OCI-LY1 (cell line): Measurements from ENCODE around the gene CCDC70.
A peak's percentile ranks its signal among the peaks of the same experiment; 100 is the strongest.

Source experiments
- H2AFZ ChIP-seq: fragments of 200-600 bp; sonication (generic), shearing (Covaris generic); 2 replicates; pipeline ENCODE4 v1.6.0; 2014; ENCODE audit warnings: antibody characterized with exemption, mild to moderate bottlenecking, low read length
- H3F3A ChIP-seq: fragments of 200-600 bp; sonication (generic), shearing (Covaris generic); 2 replicates; pipeline ENCODE4 v1.6.0; 2014; ENCODE audit warnings: mild to moderate bottlenecking, antibody characterized with exemption, low read length, moderate library complexity; ENCODE audit not compliant: insufficient read depth
- H3K27ac ChIP-seq: fragments of 200-600 bp; sonication (generic); 2 replicates; pipeline ENCODE4 v1.5.1; 2014; ENCODE audit warnings: low read length, mixed run types, mild to moderate bottlenecking, low read depth; ENCODE audit not compliant: poor library complexity, severe bottlenecking
- H3K27me3 ChIP-seq: fragments of 200-600 bp; sonication (generic); 2 replicates; pipeline ENCODE4 v1.6.0; 2014; ENCODE audit warnings: antibody characterized with exemption, mild to moderate bottlenecking, low read length, moderate library complexity; ENCODE audit not compliant: insufficient read depth
- H3K36me3 ChIP-seq: fragments of 200-600 bp; sonication (generic); 2 replicates; pipeline ENCODE4 v1.6.1; 2014; ENCODE audit warnings: mild to moderate bottlenecking, antibody characterized with exemption, low read length, moderate library complexity, mixed read lengths; ENCODE audit not compliant: insufficient read depth
- H3K4me1 ChIP-seq: fragments of 200-600 bp; sonication (generic); 2 replicates; pipeline ENCODE4 v1.5.1; 2014; ENCODE audit warnings: mild to moderate bottlenecking, low read length, moderate library complexity; ENCODE audit not compliant: insufficient read depth, severe bottlenecking
- H3K4me2 ChIP-seq: fragments of 200-600 bp; sonication (generic), shearing (Covaris generic); 2 replicates; pipeline ENCODE4 v1.6.1; 2014; ENCODE audit warnings: low read length
- H3K4me3 ChIP-seq: fragments of 200-600 bp; sonication (generic); 2 replicates; pipeline ENCODE4 v1.5.1; 2014; ENCODE audit warnings: low read length, low read depth, mild to moderate bottlenecking, mixed read lengths; ENCODE audit not compliant: poor library complexity, severe bottlenecking
- H3K79me2 ChIP-seq: fragments of 200-600 bp; shearing (Covaris generic); 2 replicates; pipeline ENCODE4 v1.6.1; 2016; ENCODE audit warnings: mixed run types, low read length, mixed read lengths; ENCODE audit not compliant: insufficient read depth
- H3K9ac ChIP-seq: fragments of 200-600 bp; sonication (generic), shearing (Covaris generic); 2 replicates; pipeline ENCODE4 v1.6.1; 2014; ENCODE audit warnings: mild to moderate bottlenecking, low read length, mixed read lengths
- H3K9me2 ChIP-seq: fragments of 200-600 bp; sonication (generic), shearing (Covaris generic); 2 replicates; pipeline ENCODE4 v1.6.1; 2014; ENCODE audit warnings: low read depth, mild to moderate bottlenecking, low read length, mixed read lengths
- H3K9me3 ChIP-seq: fragments of 200-600 bp; shearing (Covaris generic); 2 replicates; pipeline ENCODE4 v1.6.1; 2014; ENCODE audit warnings: low read length, mixed read lengths
- H4K20me1 ChIP-seq: fragments of 200-600 bp; sonication (generic), shearing (Covaris generic); 2 replicates; pipeline ENCODE4 v1.6.0; 2016; ENCODE audit warnings: mild to moderate bottlenecking, low read length; ENCODE audit not compliant: insufficient read depth
- EZH2 ChIP-seq: fragments of 200-600 bp; sonication (generic), shearing (Covaris generic); IDR thresholded peaks from 2 replicates; pipeline ENCODE4 v1.8.0; 2017; ENCODE audit warnings: borderline replicate concordance, mixed run types, mild to moderate bottlenecking, antibody characterized with exemption, low read length, moderate library complexity, mixed read lengths
- TF ChIP-seq, protein P1 (sequence below): fragments of 200-600 bp; sonication (generic), shearing (Covaris generic); IDR thresholded peaks from 2 replicates; pipeline ENCODE4 v1.5.1; 2017; ENCODE audit warnings: mild to moderate bottlenecking, antibody characterized with exemption, low read length, moderate library complexity, mixed read lengths

Gene CCDC70

DNA sequence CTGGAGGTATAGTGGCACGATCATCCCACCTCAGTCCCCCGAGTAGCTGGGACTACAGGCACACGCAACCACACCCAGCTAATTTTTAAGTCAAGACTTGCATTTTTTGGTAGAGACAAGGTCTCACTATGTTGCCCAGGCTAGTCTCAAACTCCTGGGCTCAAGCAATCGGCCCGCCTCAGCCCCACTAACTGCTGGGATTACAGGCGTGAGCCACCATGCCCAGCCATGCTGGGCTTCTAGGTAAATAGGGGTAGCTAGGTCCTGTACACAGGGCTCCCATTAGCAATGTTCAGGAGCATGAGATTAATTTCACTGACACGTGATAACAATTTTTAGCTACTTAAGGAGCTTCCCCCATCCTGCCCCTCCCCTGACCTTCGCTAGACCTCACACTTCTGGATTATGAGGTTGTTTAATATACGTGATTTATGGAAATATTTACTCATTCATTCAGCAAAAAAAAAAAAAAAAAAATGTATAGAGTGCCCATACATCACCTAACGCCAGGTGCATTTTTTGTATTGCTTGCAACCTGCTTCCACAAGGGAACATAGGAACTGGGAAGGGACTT is 36.0 kb upstream of the CCDC70 start:
- Histone ChIP-seq H4K20me1 (no peaks in the 10 kb centered on the region), H3K27me3 (no peaks in the 10 kb centered on the region), H3K4me2 (peak overlapping the region; percentile 56), H3K79me2 (no peaks in the 10 kb centered on the region), H3K9me2 (no peaks in the 10 kb centered on the region), H3K4me1 (peaks cover 100% of the 10 kb centered on the region), H3K27ac (peak overlapping the region; percentile 97), H3F3A (no peaks in the 10 kb centered on the region), H3K36me3 (no peaks in the 10 kb centered on the region), H3K4me3 (peak overlapping the region; percentile 0), H2AFZ (no peak overlapping the region), H3K9me3 (no peaks in the 10 kb centered on the region), H3K9ac (peak overlapping the region; percentile 42; the same call in 1 of the 2 replicates)
- TF ChIP-seq, protein P1, sequence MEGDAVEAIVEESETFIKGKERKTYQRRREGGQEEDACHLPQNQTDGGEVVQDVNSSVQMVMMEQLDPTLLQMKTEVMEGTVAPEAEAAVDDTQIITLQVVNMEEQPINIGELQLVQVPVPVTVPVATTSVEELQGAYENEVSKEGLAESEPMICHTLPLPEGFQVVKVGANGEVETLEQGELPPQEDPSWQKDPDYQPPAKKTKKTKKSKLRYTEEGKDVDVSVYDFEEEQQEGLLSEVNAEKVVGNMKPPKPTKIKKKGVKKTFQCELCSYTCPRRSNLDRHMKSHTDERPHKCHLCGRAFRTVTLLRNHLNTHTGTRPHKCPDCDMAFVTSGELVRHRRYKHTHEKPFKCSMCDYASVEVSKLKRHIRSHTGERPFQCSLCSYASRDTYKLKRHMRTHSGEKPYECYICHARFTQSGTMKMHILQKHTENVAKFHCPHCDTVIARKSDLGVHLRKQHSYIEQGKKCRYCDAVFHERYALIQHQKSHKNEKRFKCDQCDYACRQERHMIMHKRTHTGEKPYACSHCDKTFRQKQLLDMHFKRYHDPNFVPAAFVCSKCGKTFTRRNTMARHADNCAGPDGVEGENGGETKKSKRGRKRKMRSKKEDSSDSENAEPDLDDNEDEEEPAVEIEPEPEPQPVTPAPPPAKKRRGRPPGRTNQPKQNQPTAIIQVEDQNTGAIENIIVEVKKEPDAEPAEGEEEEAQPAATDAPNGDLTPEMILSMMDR: no peak
- TF ChIP-seq EZH2: no peak

DNA sequence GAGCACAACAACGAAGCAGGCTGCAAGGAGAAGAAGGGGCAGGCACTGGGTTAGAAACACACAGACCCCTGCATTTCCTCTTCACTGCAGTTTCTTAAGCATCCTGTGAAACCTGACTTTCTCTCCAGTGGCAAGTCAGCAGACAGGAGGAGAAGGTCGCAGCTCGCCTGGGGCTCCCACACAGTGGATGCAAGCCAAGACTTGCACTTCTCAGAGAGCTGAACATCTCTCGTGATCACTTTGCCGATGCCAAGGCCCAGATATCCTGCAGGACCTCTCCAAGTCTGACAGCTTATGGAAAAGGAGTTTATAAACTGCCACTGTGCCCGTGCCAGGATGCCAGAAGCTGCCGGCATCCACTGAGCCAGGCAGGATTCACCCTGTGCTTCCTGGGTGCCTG is 35.2 kb upstream of the CCDC70 start:
- no peaks in the 10 kb centered on the region for H3K27me3 ChIP-seq
- H3K4me3 ChIP-seq: peak overlapping the region; percentile 5
- H3K79me2 ChIP-seq: no peaks in the 10 kb centered on the region
- TF ChIP-seq, protein P1: no peak
- TF ChIP-seq EZH2: no peak
- H3K4me2 ChIP-seq: peak overlapping the region; percentile 56; the same call in 1 of the 2 replicates
- H2AFZ ChIP-seq: no peak overlapping the region
- H3K4me1 ChIP-seq: peaks cover 100% of the 10 kb centered on the region
- H3K9me3 ChIP-seq: no peaks in the 10 kb centered on the region
- no peaks in the 10 kb centered on the region for H3K36me3 ChIP-seq
- H3F3A ChIP-seq: no peaks in the 10 kb centered on the region
- no peaks in the 10 kb centered on the region for H4K20me1 ChIP-seq
- peak overlapping the region; percentile 97 for H3K27ac ChIP-seq
- H3K9me2 ChIP-seq: no peaks in the 10 kb centered on the region
- peak overlapping the region; percentile 42; the same call in 1 of the 2 replicates for H3K9ac ChIP-seq

DNA sequence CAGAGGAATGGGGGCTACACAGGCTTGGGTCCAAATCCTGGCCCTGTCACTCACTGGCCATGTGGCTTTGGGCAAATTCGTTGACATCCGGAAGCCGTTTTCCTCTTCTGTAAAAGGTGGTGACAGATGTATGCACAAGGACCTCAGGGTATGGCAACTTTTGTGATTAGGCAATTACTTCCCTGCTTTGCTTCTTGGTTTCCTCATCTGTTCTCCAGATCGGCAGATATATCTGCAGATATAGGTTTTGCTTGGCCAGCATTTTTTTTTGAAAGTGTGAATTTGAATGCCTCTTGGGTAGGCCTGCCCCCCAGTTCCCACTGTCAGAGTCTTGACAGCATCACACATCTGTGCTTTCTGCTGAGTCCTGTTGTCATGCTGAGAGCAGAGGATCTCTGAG is 34.5 kb upstream of the CCDC70 start:
- H3K4me2 ChIP-seq: peak overlapping the region; percentile 56; the same call in 1 of the 2 replicates

More for the DNA sequence above, 34.5 kb upstream of the CCDC70 start:
- Histone ChIP-seq H3K4me3 (no peak overlapping the region), H3K36me3 (no peaks in the 10 kb centered on the region), H3F3A (no peaks in the 10 kb centered on the region), H4K20me1 (no peaks in the 10 kb centered on the region), H3K27me3 (no peaks in the 10 kb centered on the region), H3K9me2 (no peaks in the 10 kb centered on the region), H2AFZ (no peak overlapping the region), H3K4me1 (peaks cover 100% of the 10 kb centered on the region), H3K9me3 (no peaks in the 10 kb centered on the region), H3K79me2 (no peaks in the 10 kb centered on the region), H3K27ac (peak overlapping the region; percentile 97), H3K9ac (peak overlapping the region; percentile 42; the same call in 1 of the 2 replicates)
- TF ChIP-seq EZH2: no peak
- TF ChIP-seq, protein P1: no peak
